Rectal smooth muscle tissue (tissue), 1 donor: Measurements from ENCODE around the gene SLC35F3.

ENCODE experiments used
- H3K27ac ChIP-seq: one replicate; pipeline ENCODE4 v1.7.0; 2013; ENCODE audit warnings: low read depth, low read length, inconsistent platforms
- H3K27me3 ChIP-seq: one replicate; pipeline ENCODE4 v1.7.0; 2013; ENCODE audit warnings: low read length; ENCODE audit not compliant: control insufficient read depth, insufficient read depth
- H3K36me3 ChIP-seq: one replicate; pipeline ENCODE4 v1.7.0; 2013; ENCODE audit warnings: low read length; ENCODE audit not compliant: control insufficient read depth, insufficient read depth
- H3K4me1 ChIP-seq: one replicate; pipeline ENCODE4 v1.7.0; 2013; ENCODE audit warnings: low read length; ENCODE audit not compliant: control insufficient read depth, insufficient read depth
- H3K4me3 ChIP-seq: one replicate; pipeline ENCODE4 v1.7.0; 2013; ENCODE audit warnings: low read length
- H3K9ac ChIP-seq: one replicate; pipeline ENCODE4 v1.7.0; 2013; ENCODE audit warnings: low read length

Gene SLC35F3

GRCh38 chr1:234309243-234309597 lies 404.7 kb downstream of the SLC35F3 start:
- no peak overlapping the region for H3K27ac ChIP-seq
- H3K4me3 ChIP-seq: no peak overlapping the region
- H3K9ac ChIP-seq: no peak overlapping the region

DNA sequence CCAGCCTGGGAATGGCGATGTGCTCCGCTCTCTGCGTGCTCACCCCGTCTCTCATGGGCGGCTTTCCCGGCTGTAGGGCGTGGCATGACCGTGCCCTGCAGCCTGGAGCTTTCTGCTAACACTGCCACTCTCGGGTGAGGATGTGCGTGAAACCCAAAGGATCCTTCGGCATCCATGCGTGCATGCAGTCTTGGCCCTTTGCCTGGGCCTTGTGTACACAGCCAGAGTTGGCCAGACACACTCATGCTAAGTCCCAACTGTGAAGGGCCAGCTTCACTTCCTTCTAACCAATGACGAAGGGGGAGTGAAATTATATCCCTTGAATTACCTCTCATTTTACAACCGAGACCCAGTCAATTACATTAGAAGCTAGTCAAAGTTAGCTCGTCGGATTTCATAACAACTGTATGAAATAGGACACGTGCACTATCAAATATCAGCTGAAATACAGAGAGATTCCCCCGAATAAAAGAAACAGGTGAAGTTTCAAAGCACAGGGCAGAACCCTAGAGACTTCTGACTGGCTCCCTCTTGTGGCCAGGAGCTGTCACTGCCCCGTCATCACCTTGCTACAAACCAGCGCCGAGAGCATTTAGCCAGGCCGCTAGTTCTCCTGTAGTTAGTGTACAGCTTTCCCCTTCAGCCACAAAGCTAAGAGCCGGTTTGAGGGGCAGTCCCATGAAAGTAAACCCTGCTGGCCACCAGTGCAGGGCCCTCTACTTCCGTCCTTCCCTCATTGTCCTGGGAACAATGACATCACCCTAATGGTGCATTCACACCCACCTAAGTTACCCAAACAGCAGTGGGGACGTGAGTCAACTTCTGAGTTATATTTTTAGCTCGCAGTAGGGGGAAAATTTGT lies 405.4 kb downstream of the SLC35F3 start:
- H3K4me3 ChIP-seq: no peak overlapping the region
- no peaks in the 10 kb centered on the region for H3K36me3 ChIP-seq
- H3K27ac ChIP-seq: no peak overlapping the region
- no peak overlapping the region for H3K9ac ChIP-seq
- no peaks in the 10 kb centered on the region for H3K4me1 ChIP-seq
- H3K27me3 ChIP-seq: peaks cover 2% of the 10 kb centered on the region

More at GRCh38 chr1:234309243-234309597, 404.7 kb downstream of the SLC35F3 start:
- Histone ChIP-seq H3K27me3 (peaks cover 2% of the 10 kb centered on the region), H3K36me3 (no peaks in the 10 kb centered on the region), H3K4me1 (no peaks in the 10 kb centered on the region)

DNA sequence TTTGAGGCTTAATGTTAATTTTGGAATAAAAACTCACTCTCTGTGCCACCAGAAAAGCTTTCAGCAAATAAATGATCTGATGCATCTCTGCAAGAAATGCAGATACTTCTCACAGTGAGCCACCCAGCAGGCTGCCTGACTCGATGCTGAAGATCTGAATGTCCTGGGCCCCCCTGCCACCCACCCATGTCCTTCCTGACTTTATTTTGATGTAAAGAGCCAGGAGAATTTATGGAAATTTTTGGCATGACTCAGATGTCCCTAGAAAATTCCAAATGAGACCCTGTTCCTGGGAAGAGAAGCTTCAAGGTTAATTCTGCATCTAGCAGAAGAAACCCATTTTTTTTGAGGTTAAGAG lies 406.0 kb downstream of the SLC35F3 start:
- no peak overlapping the region for H3K27ac ChIP-seq
- H3K27me3 ChIP-seq: peaks cover 2% of the 10 kb centered on the region

GRCh38 chr1:234311414-234311813 lies 406.9 kb downstream of the SLC35F3 start:
- H3K27me3 ChIP-seq: peaks cover 2% of the 10 kb centered on the region
- no peak overlapping the region for H3K27ac ChIP-seq
- H3K9ac ChIP-seq: no peak overlapping the region
- H3K36me3 ChIP-seq: no peaks in the 10 kb centered on the region
- H3K4me3 ChIP-seq: no peak overlapping the region
- no peaks in the 10 kb centered on the region for H3K4me1 ChIP-seq

More for the DNA sequence above, 406.0 kb downstream of the SLC35F3 start:
- no peaks in the 10 kb centered on the region for H3K4me1 ChIP-seq
- H3K9ac ChIP-seq: no peak overlapping the region
- no peak overlapping the region for H3K4me3 ChIP-seq
- no peaks in the 10 kb centered on the region for H3K36me3 ChIP-seq

DNA sequence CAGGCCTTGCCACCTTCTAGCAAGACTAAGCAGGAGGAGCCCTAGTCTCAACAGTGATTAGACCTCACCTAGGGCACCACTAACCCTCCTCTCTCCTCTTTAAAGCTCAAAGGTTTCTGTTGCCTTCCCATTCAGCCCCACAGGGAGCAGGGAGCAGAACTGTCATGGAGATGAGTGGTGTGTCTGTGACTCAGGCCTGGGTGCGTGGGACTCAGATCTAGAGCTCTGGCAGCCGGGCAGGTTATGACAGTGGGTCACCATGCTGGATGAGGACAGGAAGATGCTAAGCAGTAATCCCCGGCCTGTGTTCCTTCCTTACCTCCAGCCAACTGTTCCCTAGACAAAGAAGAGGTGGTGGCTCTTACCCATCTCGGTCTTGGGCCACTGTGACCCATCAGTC lies 408.7 kb downstream of the SLC35F3 start:
- Histone ChIP-seq H3K27me3 (peaks cover 2% of the 10 kb centered on the region), H3K27ac (no peak overlapping the region), H3K9ac (no peak overlapping the region), H3K4me3 (no peak overlapping the region), H3K4me1 (no peaks in the 10 kb centered on the region), H3K36me3 (no peaks in the 10 kb centered on the region)

DNA sequence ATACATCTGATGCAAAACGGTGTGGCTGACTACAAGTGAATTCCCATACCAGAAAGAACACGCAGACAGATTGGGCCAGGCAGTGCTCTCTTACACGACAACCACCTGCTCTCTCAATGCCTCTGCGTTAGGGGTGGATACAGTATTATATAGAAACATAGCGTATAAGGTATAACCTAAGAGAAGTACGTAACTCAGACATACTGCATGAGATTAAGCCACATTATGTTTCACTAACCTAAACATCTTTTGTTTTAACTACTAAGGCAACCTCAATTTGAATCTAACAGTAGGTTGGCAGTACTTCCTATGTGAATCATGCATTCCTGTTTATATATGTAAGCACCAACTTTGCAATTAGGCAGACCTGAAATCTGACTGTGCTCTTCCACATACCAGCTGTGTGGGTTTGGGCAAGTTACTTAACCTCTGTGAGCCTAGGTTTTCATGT lies 410.6 kb downstream of the SLC35F3 start:
- no peak overlapping the region for H3K27ac ChIP-seq
- no peaks in the 10 kb centered on the region for H3K36me3 ChIP-seq
- H3K4me1 ChIP-seq: no peaks in the 10 kb centered on the region
- peaks cover 1% of the 10 kb centered on the region for H3K27me3 ChIP-seq
- no peak overlapping the region for H3K9ac ChIP-seq
- no peak overlapping the region for H3K4me3 ChIP-seq

GRCh38 chr1:234315588-234315987 lies 411.1 kb downstream of the SLC35F3 start:
- H3K36me3 ChIP-seq: no peaks in the 10 kb centered on the region
- no peak overlapping the region for H3K9ac ChIP-seq
- no peak overlapping the region for H3K27ac ChIP-seq
- H3K4me3 ChIP-seq: no peak overlapping the region
- H3K4me1 ChIP-seq: no peaks in the 10 kb centered on the region
- H3K27me3 ChIP-seq: no peaks in the 10 kb centered on the region

DNA sequence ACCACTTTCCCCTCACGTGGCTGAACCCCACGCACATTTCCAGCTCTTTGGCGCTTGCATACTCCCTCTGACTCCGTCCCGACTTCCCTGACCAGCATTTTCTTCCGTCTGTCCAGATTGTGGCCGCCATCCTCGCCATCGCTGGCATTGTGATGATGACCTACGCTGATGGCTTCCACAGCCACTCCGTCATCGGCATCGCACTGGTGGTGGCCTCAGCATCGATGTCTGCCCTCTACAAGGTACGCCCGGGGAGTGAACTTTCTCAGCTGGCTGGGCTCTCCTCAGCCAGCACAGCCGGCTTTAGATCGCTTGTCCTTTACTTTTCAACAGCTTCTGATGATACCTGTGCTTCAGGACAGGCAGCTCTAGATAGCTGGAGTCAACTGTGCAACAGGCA lies 412.0 kb downstream of the SLC35F3 start:
- H3K9ac ChIP-seq: no peak overlapping the region
- H3K36me3 ChIP-seq: no peaks in the 10 kb centered on the region
- H3K27ac ChIP-seq: no peak overlapping the region
- H3K27me3 ChIP-seq: no peaks in the 10 kb centered on the region
- no peak overlapping the region for H3K4me3 ChIP-seq
- H3K4me1 ChIP-seq: no peaks in the 10 kb centered on the region

- H3K4me3 ChIP-seq: no peak overlapping the region
- no peak overlapping the region for H3K9ac ChIP-seq
- no peaks in the 10 kb centered on the region for H3K4me1 ChIP-seq
- H3K36me3 ChIP-seq: no peaks in the 10 kb centered on the region
- no peak overlapping the region for H3K27ac ChIP-seq
- H3K27me3 ChIP-seq: no peaks in the 10 kb centered on the region
Measured at GRCh38 chr1:234316937-234317336, 412.5 kb downstream of the SLC35F3 start.

GRCh38 chr1:234320069-234320468 lies 415.6 kb downstream of the SLC35F3 start:
- Histone ChIP-seq H3K27ac (no peak overlapping the region), H3K4me3 (no peak overlapping the region), H3K36me3 (no peaks in the 10 kb centered on the region), H3K4me1 (no peaks in the 10 kb centered on the region), H3K27me3 (peaks cover 3% of the 10 kb centered on the region), H3K9ac (no peak overlapping the region)

- Histone ChIP-seq H3K4me3 (no peak overlapping the region), H3K4me1 (no peaks in the 10 kb centered on the region), H3K27me3 (peaks cover 3% of the 10 kb centered on the region), H3K9ac (no peak overlapping the region), H3K27ac (no peak overlapping the region), H3K36me3 (no peaks in the 10 kb centered on the region)
Measured at GRCh38 chr1:234320549-234320948, 416.1 kb downstream of the SLC35F3 start.

DNA sequence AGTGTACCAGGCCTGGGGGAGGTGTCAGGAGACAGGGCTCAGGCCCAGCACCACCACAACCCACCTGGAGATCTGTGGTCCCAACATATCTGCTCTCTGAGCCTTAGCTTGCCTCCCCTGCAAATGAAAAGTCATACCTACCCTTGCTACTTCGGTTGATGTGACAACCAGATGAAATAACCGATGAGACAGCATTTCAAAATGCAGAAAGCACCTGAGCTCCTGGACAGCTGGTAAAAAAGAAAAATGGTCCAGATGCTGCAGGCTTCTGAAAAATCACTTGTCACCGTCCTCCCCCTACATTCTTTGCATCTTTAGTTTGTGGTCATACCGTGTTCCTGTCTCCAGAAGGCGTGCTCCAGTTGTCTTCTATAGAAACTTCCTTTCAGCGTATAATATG lies 416.8 kb downstream of the SLC35F3 start:
- Histone ChIP-seq H3K27me3 (peaks cover 3% of the 10 kb centered on the region), H3K27ac (no peak overlapping the region), H3K4me3 (no peak overlapping the region), H3K4me1 (no peaks in the 10 kb centered on the region), H3K36me3 (no peaks in the 10 kb centered on the region), H3K9ac (no peak overlapping the region)

- no peaks in the 10 kb centered on the region for H3K4me1 ChIP-seq
- H3K27me3 ChIP-seq: peaks cover 3% of the 10 kb centered on the region
- no peak overlapping the region for H3K4me3 ChIP-seq
- H3K27ac ChIP-seq: no peak overlapping the region
- no peak overlapping the region for H3K9ac ChIP-seq
- H3K36me3 ChIP-seq: no peaks in the 10 kb centered on the region
Measured at GRCh38 chr1:234322097-234322496, 417.6 kb downstream of the SLC35F3 start.
